Heart left ventricle (tissue), 13 donors: ENCODE results near the gene ASB10.

Experiments used
- POLR2A ChIP-seq, 2 donors: fragments of 450-650 bp; IDR thresholded peaks; one replicate each; pipeline ENCODE4 v1.6.1; 2017; ENCODE audit warnings: antibody characterized with exemption in 2 of 2, mild to moderate bottlenecking in 2 of 2, moderate library complexity in 2 of 2
- TF ChIP-seq, protein P1 (sequence below), 12 donors: fragments of 200-600 bp; sonication (generic) in 4 of 12; IDR thresholded peaks; one replicate each; pipeline versions ENCODE4 v1.5.0 to v1.8.0; 2018 to 2022; ENCODE audit warnings: antibody characterized with exemption in 12 of 12, mild to moderate bottlenecking in 5 of 12
- donor health status: ischemic (EF 13 %, LVEDD 7.1; RV severe dilation, severe dysfunction).
- donor health status: DM: no; HTN: yes; CAD: no.
- donor health status: DM: no; HTN: no; CAD: no.
- donor health status: ischemic (EF 25% LVEDD 6.9; RV normal size, moderate dysfunction).
- donor health status: ischemic (EF 25% LVEDD 5.7; RV mildly dilated, moderate dysfunction).
- donor health status: ischemic (EF 35%, LVEDD 5.7; RV mildly dilated, moderate dysfunction).
- donor health status: nonischemic (EF 11% LVEDD 7.7; RV severe dilation, severe dysfunction).
- donor health status: DM: yes; HTN: yes; CAD: no.
- donor health status: PGD.
- donor health status: ischemic (EF 29% LVEDD 5.4; RV normal size, mild dysfunction).
- donor health status: nonischemic (EF 23%, LVEDD 6.1; RV moderate dilation, normal function).

DNA sequence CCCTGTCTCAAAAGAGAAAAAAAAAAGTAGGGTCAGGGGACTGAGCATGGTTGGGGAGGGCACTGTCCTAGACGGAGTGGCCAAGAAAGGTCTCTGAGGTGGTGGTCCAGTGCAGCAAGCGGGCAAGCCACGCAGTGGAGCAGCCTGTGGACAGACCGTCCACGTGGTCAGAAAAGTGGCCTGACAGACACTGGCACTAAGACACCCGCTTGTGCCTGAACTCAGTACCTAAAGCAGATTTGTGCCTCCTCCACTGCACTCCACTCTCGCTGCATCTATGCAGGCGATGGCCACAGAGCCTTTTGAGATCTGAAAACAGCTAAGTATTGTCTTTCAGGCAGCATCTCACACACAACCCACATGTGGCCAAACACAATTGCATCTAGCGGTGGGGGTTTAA, 8.8 kb downstream of the ASB10 start:
- TF ChIP-seq, protein P1, sequence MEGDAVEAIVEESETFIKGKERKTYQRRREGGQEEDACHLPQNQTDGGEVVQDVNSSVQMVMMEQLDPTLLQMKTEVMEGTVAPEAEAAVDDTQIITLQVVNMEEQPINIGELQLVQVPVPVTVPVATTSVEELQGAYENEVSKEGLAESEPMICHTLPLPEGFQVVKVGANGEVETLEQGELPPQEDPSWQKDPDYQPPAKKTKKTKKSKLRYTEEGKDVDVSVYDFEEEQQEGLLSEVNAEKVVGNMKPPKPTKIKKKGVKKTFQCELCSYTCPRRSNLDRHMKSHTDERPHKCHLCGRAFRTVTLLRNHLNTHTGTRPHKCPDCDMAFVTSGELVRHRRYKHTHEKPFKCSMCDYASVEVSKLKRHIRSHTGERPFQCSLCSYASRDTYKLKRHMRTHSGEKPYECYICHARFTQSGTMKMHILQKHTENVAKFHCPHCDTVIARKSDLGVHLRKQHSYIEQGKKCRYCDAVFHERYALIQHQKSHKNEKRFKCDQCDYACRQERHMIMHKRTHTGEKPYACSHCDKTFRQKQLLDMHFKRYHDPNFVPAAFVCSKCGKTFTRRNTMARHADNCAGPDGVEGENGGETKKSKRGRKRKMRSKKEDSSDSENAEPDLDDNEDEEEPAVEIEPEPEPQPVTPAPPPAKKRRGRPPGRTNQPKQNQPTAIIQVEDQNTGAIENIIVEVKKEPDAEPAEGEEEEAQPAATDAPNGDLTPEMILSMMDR (IDR thresholded peaks at IDR 0.05), result no peak
- TF ChIP-seq POLR2A (IDR thresholded peaks at IDR 0.05), result no peak
